HG02763 (cell line): Measurements from ENCODE around the gene NEURL1B.

ENCODE experiments used
- ATAC-seq: cut with Tn5 transposase; IDR thresholded peaks from one replicate; pipeline ENCODE4 v1.9.1; 2021; ENCODE audit warnings: mild to moderate bottlenecking, moderate library complexity; ENCODE audit not compliant: unreplicated experiment

NEURL1B gene

GRCh38 chr5:172633403-172633970, 7.6 kb upstream of the NEURL1B start:
- ATAC-seq: no peak

- no peak for ATAC-seq
Measured at GRCh38 chr5:172634106-172634899, 6.8 kb upstream of the NEURL1B start.

- no peak for ATAC-seq
Measured at GRCh38 chr5:172635038-172635437, 6.0 kb upstream of the NEURL1B start.

GRCh38 chr5:172636279-172637050, 4.6 kb upstream of the NEURL1B start:
- no peak for ATAC-seq

GRCh38 chr5:172637110-172637580, 3.9 kb upstream of the NEURL1B start:
- no peak for ATAC-seq

GRCh38 chr5:172637740-172638139, 3.3 kb upstream of the NEURL1B start:
- ATAC-seq: no peak

- no peak for ATAC-seq
Measured at GRCh38 chr5:172638209-172638768, 2.8 kb upstream of the NEURL1B start.

GRCh38 chr5:172640139-172640538, 924 bp upstream of the NEURL1B start:
- ATAC-seq: no peak

GRCh38 chr5:172641359-172642050, 442 bp downstream of the NEURL1B start:
- ATAC-seq: no peak

GRCh38 chr5:172642051-172642409, 967 bp downstream of the NEURL1B start:
- ATAC-seq: no peak

- no peak for ATAC-seq
Measured at GRCh38 chr5:172642486-172642885, 1.4 kb downstream of the NEURL1B start.

- no peak for ATAC-seq
Measured at GRCh38 chr5:172642926-172643871, 2.1 kb downstream of the NEURL1B start.

- no peak for ATAC-seq
Measured at GRCh38 chr5:172644266-172644665, 3.2 kb downstream of the NEURL1B start.

- ATAC-seq: no peak
Measured at GRCh38 chr5:172644711-172645110, 3.6 kb downstream of the NEURL1B start.

GRCh38 chr5:172645271-172646055, 4.4 kb downstream of the NEURL1B start:
- ATAC-seq: no peak

- no peak for ATAC-seq
Measured at GRCh38 chr5:172646716-172647285, 5.7 kb downstream of the NEURL1B start.

GRCh38 chr5:172647352-172648012, 6.4 kb downstream of the NEURL1B start:
- no peak for ATAC-seq

GRCh38 chr5:172648013-172648381, 6.9 kb downstream of the NEURL1B start:
- ATAC-seq: no peak
